ENCODE data around the gene PODXL2.

DNA sequence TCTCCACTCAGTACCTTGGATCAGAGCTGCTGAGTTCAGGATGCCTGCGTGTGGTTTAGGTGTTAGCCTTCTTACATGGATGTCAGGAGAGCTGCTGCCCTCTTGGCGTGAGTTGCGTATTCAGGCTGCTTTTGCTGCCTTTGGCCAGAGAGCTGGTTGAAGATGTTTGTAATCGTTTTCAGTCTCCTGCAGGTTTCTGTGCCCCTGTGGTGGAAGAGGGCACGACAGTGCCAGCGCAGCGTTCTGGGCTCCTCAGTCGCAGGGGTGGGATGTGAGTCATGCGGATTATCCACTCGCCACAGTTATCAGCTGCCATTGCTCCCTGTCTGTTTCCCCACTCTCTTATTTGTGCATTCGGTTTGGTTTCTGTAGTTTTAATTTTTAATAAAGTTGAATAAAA is 7.0 kb upstream of the PODXL2 start:
- TF ChIP-seq, protein P1, sequence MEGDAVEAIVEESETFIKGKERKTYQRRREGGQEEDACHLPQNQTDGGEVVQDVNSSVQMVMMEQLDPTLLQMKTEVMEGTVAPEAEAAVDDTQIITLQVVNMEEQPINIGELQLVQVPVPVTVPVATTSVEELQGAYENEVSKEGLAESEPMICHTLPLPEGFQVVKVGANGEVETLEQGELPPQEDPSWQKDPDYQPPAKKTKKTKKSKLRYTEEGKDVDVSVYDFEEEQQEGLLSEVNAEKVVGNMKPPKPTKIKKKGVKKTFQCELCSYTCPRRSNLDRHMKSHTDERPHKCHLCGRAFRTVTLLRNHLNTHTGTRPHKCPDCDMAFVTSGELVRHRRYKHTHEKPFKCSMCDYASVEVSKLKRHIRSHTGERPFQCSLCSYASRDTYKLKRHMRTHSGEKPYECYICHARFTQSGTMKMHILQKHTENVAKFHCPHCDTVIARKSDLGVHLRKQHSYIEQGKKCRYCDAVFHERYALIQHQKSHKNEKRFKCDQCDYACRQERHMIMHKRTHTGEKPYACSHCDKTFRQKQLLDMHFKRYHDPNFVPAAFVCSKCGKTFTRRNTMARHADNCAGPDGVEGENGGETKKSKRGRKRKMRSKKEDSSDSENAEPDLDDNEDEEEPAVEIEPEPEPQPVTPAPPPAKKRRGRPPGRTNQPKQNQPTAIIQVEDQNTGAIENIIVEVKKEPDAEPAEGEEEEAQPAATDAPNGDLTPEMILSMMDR (IDR thresholded peaks at IDR 0.05; ENCODE audit: borderline replicate concordance, extremely low read depth, low read length, poor library complexity, severe bottlenecking) = no peak
- no peak for TF ChIP-seq EZH2 (IDR thresholded peaks at IDR 0.05; ENCODE audit: borderline replicate concordance, low read depth, low read length, severe bottlenecking)

Data from DND-41 (cell line).